ENCODE data around the gene NPM3. TPM values are rescaled to one million over a fixed set of nuclear protein-coding genes. Genes with fewer than 3 reads are reported as not detected.

NPM3 gene
- total and polyA plus RNA-seq, 7 experiments from 2014 or later: 10.3 to 31.3 (median 15.5) TPM

DNA sequence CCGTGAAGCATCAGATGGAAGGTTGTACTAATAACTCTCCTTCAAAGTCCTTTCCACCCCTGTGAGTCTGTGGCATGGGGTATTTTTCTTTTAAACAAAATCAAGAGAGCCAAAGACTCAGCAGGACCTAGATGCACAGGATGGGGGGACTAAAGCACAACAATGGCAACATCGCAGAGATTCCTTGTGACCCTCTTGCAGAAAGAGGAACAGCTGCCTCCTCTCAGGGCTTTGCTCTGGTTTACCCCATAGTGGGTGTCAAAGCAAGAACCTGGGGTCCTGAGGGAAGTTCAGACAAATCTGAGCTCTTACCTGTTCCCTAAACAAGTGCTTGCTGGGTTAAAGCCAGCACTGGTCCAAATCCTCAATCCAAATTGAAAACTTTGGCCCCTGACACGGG lies 46.6 kb downstream of the NPM3 start:
- intact Hi-C loops (cut with micrococcal nuclease): no loop called here
- DNase-seq (no peak), ATAC-seq (no peak)
- Mint-ChIP-seq H3K27me3 (peaks cover 0 to 43% (median 4%) of the 10 kb centered on the region in 5 donors), H3K4me3 (no peak overlapping the region), H3K4me1 (peaks cover 0 to 1% (median 0%) of the 10 kb centered on the region in 7 donors), H3K27ac (peak overlapping the region in 1 of 9 donors; percentile 36), H3K9me3 (peaks cover 0 to 2% (median 0%) of the 10 kb centered on the region in 11 donors), H3K36me3 (no peaks in the 10 kb centered on the region)
- no peak overlapping the region for H3K4me3 ChIP-seq (ENCODE audit: low read length)
- H3K4me1 ChIP-seq (ENCODE audit: control insufficient read depth in 2 of 2, insufficient read depth in 2 of 2, low read length in 2 of 2): no peaks in the 10 kb centered on the region
- H3K27me3 ChIP-seq (ENCODE audit: control insufficient read depth in 2 of 2, insufficient read depth in 2 of 2, low read length in 2 of 2): no peaks in the 10 kb centered on the region
- ChIA-PET POLR2A (no interaction called here), CTCF (no interaction called here)
- no peaks in the 10 kb centered on the region for H3K36me3 ChIP-seq (ENCODE audit: control insufficient read depth in 2 of 3, insufficient read depth in 3 of 3, low read length in 3 of 3)
- no peaks in the 10 kb centered on the region for H3K9me3 ChIP-seq (ENCODE audit: control insufficient read depth in 2 of 3, low read length in 3 of 3)
- no peak overlapping the region for H3K27ac ChIP-seq (ENCODE audit: low read depth, low read length)

DNA sequence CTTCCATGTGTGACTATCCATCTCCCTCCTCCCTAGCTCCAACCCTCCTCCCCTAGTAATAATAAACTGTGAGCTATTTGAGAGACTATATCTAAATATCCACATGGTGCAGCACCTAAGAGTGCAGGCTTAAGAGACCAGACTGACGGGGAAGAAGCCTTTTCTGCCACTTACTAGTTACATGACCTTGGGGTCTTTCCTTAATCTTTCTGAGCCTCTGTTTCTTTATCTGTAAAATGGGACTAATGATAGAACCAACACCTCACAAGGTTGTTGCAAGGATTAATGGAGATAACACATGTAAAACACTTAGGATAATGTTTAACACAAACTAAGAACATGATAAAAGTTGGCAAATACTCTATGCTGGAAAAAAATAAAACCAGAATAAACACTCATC lies 51.1 kb downstream of the NPM3 start:
- CTCF ChIA-PET: no interaction called here

More for the DNA sequence above, 51.1 kb downstream of the NPM3 start:
- no peak overlapping the region for H3K4me3 ChIP-seq (ENCODE audit: low read length)
- H3K36me3 ChIP-seq (ENCODE audit: control insufficient read depth in 2 of 3, insufficient read depth in 3 of 3, low read length in 3 of 3): no peaks in the 10 kb centered on the region
- POLR2A ChIA-PET: no interaction called here
- no peaks in the 10 kb centered on the region for H3K4me1 ChIP-seq (ENCODE audit: control insufficient read depth in 2 of 2, insufficient read depth in 2 of 2, low read length in 2 of 2)
- no peak for DNase-seq
- no peak for ATAC-seq
- H3K27ac Mint-ChIP-seq: no peak overlapping the region
- H3K9me3 ChIP-seq (ENCODE audit: control insufficient read depth in 2 of 3, low read length in 3 of 3): no peaks in the 10 kb centered on the region
- intact Hi-C loops (cut with micrococcal nuclease): no loop called here
- no peak overlapping the region for H3K4me3 Mint-ChIP-seq
- H3K36me3 Mint-ChIP-seq: no peaks in the 10 kb centered on the region
- H3K27ac ChIP-seq (ENCODE audit: low read depth, low read length): no peak overlapping the region
- H3K27me3 Mint-ChIP-seq: peaks cover 4 to 43% (median 10%) of the 10 kb centered on the region in 5 donors
- peaks cover 0 to 2% (median 0%) of the 10 kb centered on the region in 7 donors for H3K4me1 Mint-ChIP-seq
- peaks cover 0 to 1% (median 0%) of the 10 kb centered on the region in 11 donors for H3K9me3 Mint-ChIP-seq
- no peaks in the 10 kb centered on the region for H3K27me3 ChIP-seq (ENCODE audit: control insufficient read depth in 2 of 2, insufficient read depth in 2 of 2, low read length in 2 of 2)

Other genes with a start within 250 kb of the NPM3 start
- 10 to 100 TPM; 34.9 to 65.8 (median 38.8) TPM for gene POLL, start 195.2 kb downstream of the NPM3 start, total RNA-seq
- 10 to 100 TPM; 16.4 to 18.9 TPM for gene POLL, start 195.2 kb downstream of the NPM3 start, polyA plus RNA-seq
- 1 to 10 TPM in 3 of 5 experiments, under 1 TPM in 2; 0.64 to 3.6 (median 1.3) TPM for gene DPCD, start 195.1 kb downstream of the NPM3 start, total RNA-seq
- gene DPCD, start 195.1 kb downstream of the NPM3 start, polyA plus RNA-seq: 1 to 10 TPM; 2.4 to 2.6 TPM
- gene FBXW4, start 88.3 kb downstream of the NPM3 start, total RNA-seq: 100 to 1,000 TPM in 1 of 5 experiments, 10 to 100 TPM in 4; 47.2 to 105 (median 88.1) TPM
- gene FBXW4, start 88.3 kb downstream of the NPM3 start, polyA plus RNA-seq: 10 to 100 TPM in 1 of 2 donors, 1 to 10 TPM in 1; 6.1 to 15.9 TPM
- not detected for gene FGF8, start 7.3 kb downstream of the NPM3 start, total RNA-seq
- not detected for gene FGF8, start 7.3 kb downstream of the NPM3 start, polyA plus RNA-seq
- gene OGA, start 35.0 kb upstream of the NPM3 start, total RNA-seq: 100 to 1,000 TPM; 154 to 338 (median 321) TPM
- gene OGA, start 35.0 kb upstream of the NPM3 start, polyA plus RNA-seq: 10 to 100 TPM; 45.8 to 47.6 TPM
- 1 to 10 TPM; 1.9 to 6.3 (median 2.6) TPM for gene KCNIP2, start 60.4 kb upstream of the NPM3 start, total RNA-seq
- under 1 TPM in 1 of 2 donors, not detected in 1; 0.27 TPM for gene KCNIP2, start 60.4 kb upstream of the NPM3 start, polyA plus RNA-seq